ENCODE data around the gene CD34.
A peak's percentile ranks its signal among the peaks of the same experiment; 100 is the strongest.

Gene CD34

GRCh38 chr1:207893737-207894582, 17.0 kb downstream of the CD34 start:
- H4K20me1 ChIP-seq (ENCODE audit: insufficient read depth, low read length) = no peaks in the 10 kb centered on the region
- H3K4me3 ChIP-seq (ENCODE audit: low read length) = no peak overlapping the region
- no peak for TF ChIP-seq EZH2phosphoT487 (IDR thresholded peaks at IDR 0.05; ENCODE audit: low read depth)
- TF ChIP-seq, protein P1, sequence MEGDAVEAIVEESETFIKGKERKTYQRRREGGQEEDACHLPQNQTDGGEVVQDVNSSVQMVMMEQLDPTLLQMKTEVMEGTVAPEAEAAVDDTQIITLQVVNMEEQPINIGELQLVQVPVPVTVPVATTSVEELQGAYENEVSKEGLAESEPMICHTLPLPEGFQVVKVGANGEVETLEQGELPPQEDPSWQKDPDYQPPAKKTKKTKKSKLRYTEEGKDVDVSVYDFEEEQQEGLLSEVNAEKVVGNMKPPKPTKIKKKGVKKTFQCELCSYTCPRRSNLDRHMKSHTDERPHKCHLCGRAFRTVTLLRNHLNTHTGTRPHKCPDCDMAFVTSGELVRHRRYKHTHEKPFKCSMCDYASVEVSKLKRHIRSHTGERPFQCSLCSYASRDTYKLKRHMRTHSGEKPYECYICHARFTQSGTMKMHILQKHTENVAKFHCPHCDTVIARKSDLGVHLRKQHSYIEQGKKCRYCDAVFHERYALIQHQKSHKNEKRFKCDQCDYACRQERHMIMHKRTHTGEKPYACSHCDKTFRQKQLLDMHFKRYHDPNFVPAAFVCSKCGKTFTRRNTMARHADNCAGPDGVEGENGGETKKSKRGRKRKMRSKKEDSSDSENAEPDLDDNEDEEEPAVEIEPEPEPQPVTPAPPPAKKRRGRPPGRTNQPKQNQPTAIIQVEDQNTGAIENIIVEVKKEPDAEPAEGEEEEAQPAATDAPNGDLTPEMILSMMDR (IDR thresholded peaks at IDR 0.05; ENCODE audit: low read depth, low read length) = no peak
- H3K27ac ChIP-seq (ENCODE audit: low read length) = no peak overlapping the region
- H3K27me3 ChIP-seq (ENCODE audit: low read depth, low read length) = no peaks in the 10 kb centered on the region
- peaks cover 27% of the 10 kb centered on the region for H3K4me1 ChIP-seq (ENCODE audit: low read length)
- no peak overlapping the region for H3K9ac ChIP-seq (ENCODE audit: low read length)
- H3K36me3 ChIP-seq (replicated peaks; ENCODE audit: low read depth, low read length) = no peaks in the 10 kb centered on the region
- H3K79me2 ChIP-seq (ENCODE audit: low read length) = no peaks in the 10 kb centered on the region
- no peak overlapping the region for H3K4me2 ChIP-seq (ENCODE audit: low read length)
- H2AFZ ChIP-seq (ENCODE audit: low read depth, low read length) = 0 out of 2 replicates have a peak overlapping the region, but pooled peaks have one; percentile 2
- no peaks in the 10 kb centered on the region for H3K9me3 ChIP-seq (ENCODE audit: insufficient read depth, low read length)

DNA sequence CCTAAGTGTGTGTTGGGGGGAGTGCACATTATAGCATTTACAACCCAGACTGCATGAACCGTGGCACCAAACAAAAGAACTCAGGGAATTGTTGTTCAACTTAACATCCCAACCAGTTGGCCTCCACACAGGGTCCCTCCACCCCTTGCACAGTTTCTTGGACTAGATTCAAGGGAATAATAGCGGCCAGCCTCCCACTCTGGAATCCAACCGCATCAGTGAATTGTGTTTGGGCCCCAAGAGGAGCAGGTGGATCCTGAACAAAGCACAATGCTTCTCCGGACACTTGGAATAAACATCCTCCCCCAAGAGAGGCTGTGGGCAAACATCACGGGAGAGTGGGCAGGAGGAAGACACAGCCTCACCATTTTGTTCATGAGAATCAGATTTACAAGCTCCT, 18.2 kb downstream of the CD34 start:
- H4K20me1 ChIP-seq (ENCODE audit: insufficient read depth, low read length) = no peaks in the 10 kb centered on the region
- no peaks in the 10 kb centered on the region for H3K9me3 ChIP-seq (ENCODE audit: insufficient read depth, low read length)
- H3K36me3 ChIP-seq (replicated peaks; ENCODE audit: low read depth, low read length) = no peaks in the 10 kb centered on the region
- no peak for TF ChIP-seq EZH2phosphoT487 (IDR thresholded peaks at IDR 0.05; ENCODE audit: low read depth)
- TF ChIP-seq, protein P1 (IDR thresholded peaks at IDR 0.05; ENCODE audit: low read depth, low read length) = no peak
- peaks cover 22% of the 10 kb centered on the region for H3K4me1 ChIP-seq (ENCODE audit: low read length)
- H3K27me3 ChIP-seq (ENCODE audit: low read depth, low read length) = no peaks in the 10 kb centered on the region
- H3K79me2 ChIP-seq (ENCODE audit: low read length) = no peaks in the 10 kb centered on the region
- H3K27ac ChIP-seq (ENCODE audit: low read length) = no peak overlapping the region
- H3K4me2 ChIP-seq (ENCODE audit: low read length) = no peak overlapping the region
- no peak overlapping the region for H2AFZ ChIP-seq (ENCODE audit: low read depth, low read length)
- no peak overlapping the region for H3K9ac ChIP-seq (ENCODE audit: low read length)
- no peak overlapping the region for H3K4me3 ChIP-seq (ENCODE audit: low read length)

GRCh38 chr1:207891148-207891547, 19.8 kb downstream of the CD34 start:
- no peaks in the 10 kb centered on the region for H4K20me1 ChIP-seq (ENCODE audit: insufficient read depth, low read length)
- no peaks in the 10 kb centered on the region for H3K79me2 ChIP-seq (ENCODE audit: low read length)
- no peaks in the 10 kb centered on the region for H3K9me3 ChIP-seq (ENCODE audit: insufficient read depth, low read length)
- 0 out of 2 replicates have a peak overlapping the region, but pooled peaks have one; percentile 55 for H2AFZ ChIP-seq (ENCODE audit: low read depth, low read length)
- H3K4me3 ChIP-seq (ENCODE audit: low read length) = no peak overlapping the region
- H3K36me3 ChIP-seq (replicated peaks; ENCODE audit: low read depth, low read length) = no peaks in the 10 kb centered on the region
- no peak overlapping the region for H3K4me2 ChIP-seq (ENCODE audit: low read length)
- H3K27ac ChIP-seq (ENCODE audit: low read length) = no peak overlapping the region
- no peak overlapping the region for H3K9ac ChIP-seq (ENCODE audit: low read length)
- no peak for TF ChIP-seq EZH2phosphoT487 (IDR thresholded peaks at IDR 0.05; ENCODE audit: low read depth)
- TF ChIP-seq, protein P1 (IDR thresholded peaks at IDR 0.05; ENCODE audit: low read depth, low read length) = no peak
- no peaks in the 10 kb centered on the region for H3K27me3 ChIP-seq (ENCODE audit: low read depth, low read length)
- H3K4me1 ChIP-seq (ENCODE audit: low read length) = peaks cover 16% of the 10 kb centered on the region

DNA sequence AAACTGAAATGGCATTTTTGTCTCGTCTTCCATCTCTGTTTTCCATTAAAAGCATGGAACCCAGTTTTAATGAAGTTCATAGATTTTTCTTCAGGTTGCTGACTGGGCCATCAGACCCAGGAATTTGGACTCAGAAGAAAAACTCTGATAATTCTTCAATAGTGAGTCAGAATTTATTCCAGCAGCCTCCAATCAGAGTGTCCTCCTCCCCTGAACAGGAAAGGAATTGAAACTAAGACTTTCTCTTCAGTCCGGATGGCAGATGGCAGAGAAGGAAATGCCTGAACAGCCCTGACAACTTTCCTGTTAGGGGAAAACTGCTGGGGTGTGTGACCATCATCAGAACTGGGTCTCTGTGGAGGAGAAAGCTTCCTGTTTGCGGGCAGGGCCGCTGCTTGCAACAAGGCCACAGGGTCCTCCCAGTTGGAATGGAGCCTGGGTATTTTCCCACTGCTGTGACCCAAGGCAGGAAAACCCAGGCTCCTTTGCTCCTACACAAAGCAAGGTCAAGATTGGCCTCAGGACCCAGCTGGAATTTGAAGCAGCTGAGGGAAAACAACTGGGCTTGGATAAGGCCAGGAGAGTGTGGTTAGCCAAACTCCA, 20.7 kb downstream of the CD34 start:
- no peak overlapping the region for H3K4me3 ChIP-seq (ENCODE audit: low read length)
- no peak overlapping the region for H3K9ac ChIP-seq (ENCODE audit: low read length)
- H2AFZ ChIP-seq (ENCODE audit: low read depth, low read length) = peak overlapping the region; percentile 55; the same call in 1 of the 2 replicates

More for the DNA sequence above, 20.7 kb downstream of the CD34 start:
- Histone ChIP-seq H3K27ac (ENCODE audit: low read length) (no peak overlapping the region), H3K27me3 (ENCODE audit: low read depth, low read length) (no peaks in the 10 kb centered on the region), H3K9me3 (ENCODE audit: insufficient read depth, low read length) (no peaks in the 10 kb centered on the region), H3K79me2 (ENCODE audit: low read length) (no peaks in the 10 kb centered on the region), H3K36me3 (replicated peaks; ENCODE audit: low read depth, low read length) (no peaks in the 10 kb centered on the region), H3K4me2 (ENCODE audit: low read length) (peak overlapping the region; percentile 50), H4K20me1 (ENCODE audit: insufficient read depth, low read length) (no peaks in the 10 kb centered on the region), H3K4me1 (ENCODE audit: low read length) (peaks cover 18% of the 10 kb centered on the region)
- TF ChIP-seq, protein P1 (IDR thresholded peaks at IDR 0.05; ENCODE audit: low read depth, low read length) = no peak
- TF ChIP-seq EZH2phosphoT487 (IDR thresholded peaks at IDR 0.05; ENCODE audit: low read depth) = no peak
